GM12873 (cell line): ENCODE measurements around the gene SLC39A9.

Source experiments
- TF ChIP-seq, protein P1 (sequence below): IDR thresholded peaks from 2 replicates; pipeline ENCODE4 v1.5.1; 2012; ENCODE audit warnings: low read depth, mild to moderate bottlenecking, moderate library complexity, low read length, control low read depth; ENCODE audit not compliant: insufficient read depth; ENCODE audit errors: missing control alignments

SLC39A9 gene

DNA sequence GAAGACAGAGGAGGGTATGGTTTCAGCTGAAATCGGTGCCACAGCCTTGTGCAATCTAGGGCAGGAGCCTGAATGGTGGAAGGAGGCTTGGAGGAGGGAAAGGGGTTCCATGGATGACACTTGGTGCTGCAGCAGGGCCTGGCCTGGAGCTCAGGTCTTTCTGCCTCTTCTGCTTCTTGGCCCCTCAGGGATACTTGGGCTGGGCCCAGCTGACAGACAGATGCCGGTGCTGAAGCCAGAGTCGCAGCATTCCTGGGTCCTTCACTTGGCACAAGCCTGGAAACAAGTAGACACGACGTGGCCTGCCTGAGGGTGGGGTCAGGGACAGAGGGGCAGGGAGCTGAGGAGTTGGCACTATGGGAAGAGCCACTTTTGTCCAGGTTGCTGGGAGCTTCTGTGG lies 81.6 kb downstream of the SLC39A9 start:
- TF ChIP-seq, protein P1, sequence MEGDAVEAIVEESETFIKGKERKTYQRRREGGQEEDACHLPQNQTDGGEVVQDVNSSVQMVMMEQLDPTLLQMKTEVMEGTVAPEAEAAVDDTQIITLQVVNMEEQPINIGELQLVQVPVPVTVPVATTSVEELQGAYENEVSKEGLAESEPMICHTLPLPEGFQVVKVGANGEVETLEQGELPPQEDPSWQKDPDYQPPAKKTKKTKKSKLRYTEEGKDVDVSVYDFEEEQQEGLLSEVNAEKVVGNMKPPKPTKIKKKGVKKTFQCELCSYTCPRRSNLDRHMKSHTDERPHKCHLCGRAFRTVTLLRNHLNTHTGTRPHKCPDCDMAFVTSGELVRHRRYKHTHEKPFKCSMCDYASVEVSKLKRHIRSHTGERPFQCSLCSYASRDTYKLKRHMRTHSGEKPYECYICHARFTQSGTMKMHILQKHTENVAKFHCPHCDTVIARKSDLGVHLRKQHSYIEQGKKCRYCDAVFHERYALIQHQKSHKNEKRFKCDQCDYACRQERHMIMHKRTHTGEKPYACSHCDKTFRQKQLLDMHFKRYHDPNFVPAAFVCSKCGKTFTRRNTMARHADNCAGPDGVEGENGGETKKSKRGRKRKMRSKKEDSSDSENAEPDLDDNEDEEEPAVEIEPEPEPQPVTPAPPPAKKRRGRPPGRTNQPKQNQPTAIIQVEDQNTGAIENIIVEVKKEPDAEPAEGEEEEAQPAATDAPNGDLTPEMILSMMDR: no peak

DNA sequence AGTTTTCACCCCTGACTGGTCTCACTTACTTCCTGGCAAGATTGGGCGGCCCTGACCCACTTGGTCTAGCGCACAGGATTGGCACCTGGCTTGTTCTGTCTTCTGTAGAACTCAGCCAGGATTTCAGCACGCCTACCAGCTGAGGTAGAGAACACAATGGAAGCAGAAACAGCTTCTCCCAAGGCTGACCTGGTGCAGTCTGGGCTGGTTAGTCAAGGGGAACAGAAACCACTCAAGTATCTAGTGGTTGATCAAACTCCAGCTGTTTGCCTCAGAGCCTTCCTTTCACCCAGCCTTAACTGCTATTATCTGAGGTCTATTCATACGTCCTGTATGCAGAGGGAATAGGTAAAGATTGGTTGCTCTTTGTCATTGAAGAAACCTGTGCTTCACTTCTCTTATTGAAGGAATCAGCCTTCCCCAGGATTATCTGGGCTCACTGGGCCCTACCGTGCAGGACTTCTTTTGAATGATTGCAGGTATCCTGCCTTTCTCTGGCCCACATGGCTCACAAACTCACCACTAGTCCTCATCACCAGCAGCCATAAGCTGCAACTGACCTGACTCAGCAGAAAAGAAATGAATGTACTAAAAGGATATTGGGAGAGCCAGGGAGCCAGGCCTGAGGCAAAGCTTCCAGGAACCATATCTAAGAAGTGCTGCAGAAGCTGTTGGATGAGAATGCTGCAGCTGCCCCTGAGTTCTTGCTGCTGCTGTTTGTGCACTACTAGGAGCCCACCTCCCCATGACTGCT lies 83.5 kb downstream of the SLC39A9 start:
- TF ChIP-seq, protein P1: no peak

DNA sequence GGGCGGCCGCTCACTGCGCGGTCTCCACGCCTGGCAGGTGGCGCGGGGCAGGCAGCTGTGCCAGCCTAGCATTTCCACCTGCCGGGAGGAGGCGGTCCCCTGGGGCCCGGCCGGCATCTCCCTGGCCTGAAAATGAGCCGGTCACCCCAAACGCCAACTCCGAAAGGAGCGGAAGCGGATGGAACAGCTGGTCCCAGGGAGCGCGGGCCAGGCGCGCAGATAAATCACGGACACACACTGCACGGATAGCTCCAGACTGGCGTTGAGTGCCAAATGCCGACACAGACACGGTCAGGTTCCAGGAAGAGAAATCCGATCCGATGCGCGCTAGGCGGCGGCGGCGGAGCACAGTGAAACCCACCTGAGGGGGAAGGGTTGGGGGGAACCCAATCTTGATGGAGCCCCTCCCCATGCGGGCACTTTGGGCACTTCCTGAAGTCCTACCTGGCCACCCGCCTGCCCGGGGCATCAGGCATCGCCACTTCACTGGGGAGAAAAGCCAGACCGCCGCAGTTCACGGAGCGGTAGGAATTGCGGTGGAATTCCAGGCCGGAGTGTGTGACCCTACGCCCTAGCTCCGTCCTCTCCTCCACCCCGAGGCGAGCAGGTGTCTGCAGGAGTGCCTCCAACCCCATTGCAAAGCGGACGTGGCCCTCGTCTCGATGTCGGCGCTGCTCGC lies 85.4 kb downstream of the SLC39A9 start:
- TF ChIP-seq, protein P1: no peak

DNA sequence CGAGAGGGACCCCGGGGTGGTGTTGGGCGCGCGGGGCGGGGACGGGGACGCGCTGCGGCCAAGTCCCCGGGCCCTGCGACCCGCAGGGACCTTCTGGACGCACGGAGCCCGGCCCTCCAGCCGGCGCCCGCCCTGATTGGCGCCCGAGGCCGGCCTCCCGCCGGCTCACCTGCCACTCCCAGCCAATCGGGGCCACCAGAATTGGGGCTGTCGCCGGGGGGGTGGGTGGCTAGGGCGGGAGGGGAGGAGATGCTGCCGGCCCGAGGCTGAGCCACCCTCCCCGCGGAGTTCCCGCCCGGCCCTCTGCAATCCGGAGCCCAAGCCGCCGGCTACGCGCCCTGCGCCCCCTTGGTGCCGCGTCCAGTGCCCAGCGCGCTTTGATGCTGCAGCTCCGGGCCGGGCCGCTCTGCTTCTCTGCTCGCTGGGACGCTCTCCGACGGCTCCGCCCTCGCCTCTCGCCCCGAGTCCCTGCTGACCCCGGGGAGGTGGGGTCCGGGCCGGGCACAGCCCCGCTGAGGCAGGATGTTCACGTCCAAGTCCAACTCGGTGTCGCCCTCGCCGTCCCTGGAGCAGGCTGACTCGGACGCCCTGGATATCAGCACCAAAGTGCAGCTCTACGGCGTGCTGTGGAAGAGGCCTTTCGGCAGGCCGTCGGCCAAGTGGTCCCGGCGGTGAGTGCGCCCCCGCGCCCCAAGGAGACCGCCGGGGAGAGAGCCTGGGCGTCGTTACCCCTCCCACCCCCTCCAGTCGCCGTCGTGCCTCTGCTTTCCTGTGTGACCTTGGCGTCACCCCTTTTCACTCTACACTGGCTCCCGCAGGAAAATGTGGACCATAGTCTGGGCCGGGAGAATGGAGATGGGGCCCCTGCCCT lies 86.2 kb downstream of the SLC39A9 start, which contains the start of gene PLEKHD1:
TSS of gene PLEKHD1 (plus strand) at position 285 of the 871 bp plus-strand sequence. CDS start at position 523, 238 bp downstream.
- TF ChIP-seq, protein P1: no peak

DNA sequence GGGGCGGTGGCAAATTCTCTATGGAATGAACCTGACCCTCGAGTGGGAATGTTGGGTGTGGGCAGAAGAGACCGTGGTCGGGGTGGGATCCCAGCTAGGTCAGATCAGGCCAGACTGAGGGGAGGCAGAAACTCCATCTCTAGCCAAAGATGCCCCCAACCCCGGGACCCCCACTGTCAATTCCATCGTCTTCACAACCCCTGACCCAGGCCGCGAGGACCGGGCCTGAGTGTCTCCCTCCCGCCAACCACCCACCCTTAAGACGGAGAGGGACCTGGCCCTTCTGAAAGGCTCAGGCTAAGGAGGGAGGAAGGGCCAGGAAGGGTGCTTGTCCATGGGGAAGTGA lies 86.8 kb downstream of the SLC39A9 start:
- TF ChIP-seq, protein P1: no peak

DNA sequence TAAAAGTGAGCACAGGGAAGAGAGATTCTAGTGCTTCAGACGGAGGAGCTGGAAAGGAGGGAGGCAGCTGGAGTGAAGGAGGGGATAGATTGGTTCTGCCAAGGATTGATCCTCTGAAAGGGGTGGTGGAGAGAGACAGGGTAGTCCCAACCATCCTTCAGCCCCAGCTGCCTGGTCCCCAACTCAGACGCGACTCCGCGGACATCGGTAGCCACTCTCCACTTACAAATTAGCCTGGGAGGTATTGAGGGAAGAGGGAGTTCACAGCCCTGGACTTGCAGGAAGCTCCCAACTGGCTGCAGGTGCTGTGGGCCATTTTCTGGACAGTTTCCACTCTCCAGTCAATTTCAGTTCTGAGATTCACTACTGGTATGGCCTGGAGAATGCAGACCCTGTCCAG lies 87.2 kb downstream of the SLC39A9 start:
- TF ChIP-seq, protein P1: no peak

DNA sequence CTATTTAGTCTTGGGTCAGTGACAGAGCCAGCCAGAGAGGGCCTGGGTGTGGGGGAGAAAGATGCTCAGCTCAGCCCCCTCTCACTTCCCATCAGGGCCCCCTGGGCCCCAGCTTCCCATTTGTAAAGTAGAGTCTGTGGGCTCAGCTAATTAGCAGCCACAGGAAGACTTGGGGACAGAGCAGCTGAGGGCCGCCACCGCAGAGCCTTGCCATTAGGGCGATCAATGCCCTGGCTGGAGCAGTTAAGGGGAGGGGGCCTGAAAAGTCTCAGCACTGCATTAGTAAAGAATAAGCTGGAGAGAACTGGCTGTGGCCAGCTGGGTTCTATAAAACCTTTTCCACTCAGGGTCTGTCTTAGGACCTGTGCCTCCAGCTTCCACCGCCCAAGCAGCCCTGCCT lies 88.7 kb downstream of the SLC39A9 start:
- TF ChIP-seq, protein P1: no peak
